Testis (tissue), 2 donors: ENCODE data around the gene TINAG.

Experiments
- POLR2A ChIP-seq: fragments of 450-650 bp; IDR thresholded peaks from one replicate; pipeline ENCODE4 v1.6.1; 2017; ENCODE audit warnings: antibody characterized with exemption, mild to moderate bottlenecking, moderate library complexity
- TF ChIP-seq, protein P1 (sequence below), 3 experiments: fragments of 450-650 bp in 2 of 3; fragments of 200-600 bp in 1 of 3; sonication (generic) in 1 of 3; IDR thresholded peaks; one replicate each; pipeline ENCODE4 v1.5.1; 2016 to 2019; ENCODE audit warnings: antibody characterized with exemption in 3 of 3, mild to moderate bottlenecking in 2 of 3, moderate library complexity in 1 of 3

DNA sequence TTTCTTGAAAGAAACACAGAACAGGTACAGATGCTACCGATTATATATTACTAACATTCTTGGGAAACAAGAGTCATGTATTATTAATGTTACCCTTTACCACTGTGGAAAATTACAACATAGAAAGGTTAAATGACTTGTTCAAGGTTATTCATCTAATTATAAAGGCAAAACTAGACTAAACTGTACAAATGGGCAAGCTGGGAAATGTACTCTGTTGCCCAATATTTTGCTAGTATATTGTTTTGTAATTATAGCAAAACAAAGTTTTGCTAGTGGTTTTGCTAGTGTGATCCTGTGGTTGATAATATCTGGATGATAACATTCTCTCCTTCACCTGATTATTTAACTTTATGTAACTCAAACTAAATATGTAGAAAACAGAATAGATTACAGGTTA is 96.5 kb downstream of the TINAG start:
- TF ChIP-seq, protein P1, sequence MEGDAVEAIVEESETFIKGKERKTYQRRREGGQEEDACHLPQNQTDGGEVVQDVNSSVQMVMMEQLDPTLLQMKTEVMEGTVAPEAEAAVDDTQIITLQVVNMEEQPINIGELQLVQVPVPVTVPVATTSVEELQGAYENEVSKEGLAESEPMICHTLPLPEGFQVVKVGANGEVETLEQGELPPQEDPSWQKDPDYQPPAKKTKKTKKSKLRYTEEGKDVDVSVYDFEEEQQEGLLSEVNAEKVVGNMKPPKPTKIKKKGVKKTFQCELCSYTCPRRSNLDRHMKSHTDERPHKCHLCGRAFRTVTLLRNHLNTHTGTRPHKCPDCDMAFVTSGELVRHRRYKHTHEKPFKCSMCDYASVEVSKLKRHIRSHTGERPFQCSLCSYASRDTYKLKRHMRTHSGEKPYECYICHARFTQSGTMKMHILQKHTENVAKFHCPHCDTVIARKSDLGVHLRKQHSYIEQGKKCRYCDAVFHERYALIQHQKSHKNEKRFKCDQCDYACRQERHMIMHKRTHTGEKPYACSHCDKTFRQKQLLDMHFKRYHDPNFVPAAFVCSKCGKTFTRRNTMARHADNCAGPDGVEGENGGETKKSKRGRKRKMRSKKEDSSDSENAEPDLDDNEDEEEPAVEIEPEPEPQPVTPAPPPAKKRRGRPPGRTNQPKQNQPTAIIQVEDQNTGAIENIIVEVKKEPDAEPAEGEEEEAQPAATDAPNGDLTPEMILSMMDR (IDR thresholded peaks at IDR 0.05), result no peak
- no peak for TF ChIP-seq POLR2A
